ENCODE results near the gene AKIRIN2.
"Not testable (repeated sequence)": the region's sequence is repeated elsewhere in the genome, so short reads cannot be mapped to it uniquely, and the experiment has no call there.

AKIRIN2 gene

DNA sequence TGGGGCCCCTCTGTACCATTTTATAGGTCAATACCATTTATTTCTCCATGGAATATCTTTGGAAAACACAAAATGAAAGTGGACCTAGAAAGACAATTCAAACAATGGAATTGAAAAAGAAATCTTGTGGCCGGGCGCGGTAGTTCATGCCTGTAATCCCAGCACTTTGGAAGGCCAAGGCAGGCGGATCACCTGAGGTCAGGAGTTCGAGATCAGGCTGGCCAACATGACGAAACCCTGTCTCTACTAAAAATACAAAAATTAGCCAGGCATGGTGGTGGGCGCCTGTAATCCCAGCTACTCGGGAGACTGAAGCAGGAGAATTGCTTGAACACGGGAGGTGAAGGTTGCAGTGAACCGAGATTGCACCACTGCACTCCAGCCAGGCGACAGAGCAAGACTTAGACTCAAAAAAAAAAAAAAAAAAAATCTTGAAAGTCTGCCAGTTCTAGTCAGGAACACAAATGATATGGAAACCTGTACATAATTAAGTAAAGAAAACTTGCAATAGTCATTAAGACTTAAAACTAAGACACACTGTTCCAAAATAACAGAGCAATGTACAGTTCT lies 15.3 kb downstream of the AKIRIN2 start:
- not testable (repeated sequence) for DNase-seq

DNA sequence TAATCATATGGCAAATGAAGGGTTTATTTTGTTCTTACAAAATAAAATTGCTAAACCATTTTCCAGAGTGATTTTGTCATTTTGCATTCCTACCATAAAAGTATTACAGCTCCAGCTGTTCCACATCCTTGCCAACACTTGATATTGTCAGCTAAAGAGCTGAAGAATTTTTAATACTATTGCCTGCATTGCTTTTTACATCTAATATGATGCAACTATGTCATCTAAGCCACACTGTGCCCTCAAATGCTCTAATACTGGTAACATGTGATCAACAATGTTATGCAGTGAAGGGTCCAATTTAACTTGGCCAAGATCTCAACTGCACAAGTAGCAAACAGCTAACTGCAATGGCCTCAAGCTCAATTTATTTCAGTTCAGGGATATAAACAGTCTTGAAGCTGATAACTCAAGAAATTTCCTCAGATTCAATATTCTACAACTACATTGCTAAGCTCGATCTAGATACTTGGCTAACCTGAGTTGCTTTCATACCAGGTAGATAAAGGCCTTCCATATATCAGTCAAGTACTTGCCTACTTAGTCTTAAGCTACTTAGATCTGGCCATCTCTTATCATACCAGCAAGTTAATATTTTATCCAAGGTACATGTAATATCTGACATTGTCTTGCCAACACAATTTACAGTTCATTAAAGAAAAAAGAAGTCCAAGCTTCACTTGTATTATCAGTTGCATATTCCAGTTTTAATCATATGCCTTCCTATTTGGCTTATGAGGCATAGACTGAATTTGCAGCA lies 17.0 kb downstream of the AKIRIN2 start:
- no peak for DNase-seq

DNA sequence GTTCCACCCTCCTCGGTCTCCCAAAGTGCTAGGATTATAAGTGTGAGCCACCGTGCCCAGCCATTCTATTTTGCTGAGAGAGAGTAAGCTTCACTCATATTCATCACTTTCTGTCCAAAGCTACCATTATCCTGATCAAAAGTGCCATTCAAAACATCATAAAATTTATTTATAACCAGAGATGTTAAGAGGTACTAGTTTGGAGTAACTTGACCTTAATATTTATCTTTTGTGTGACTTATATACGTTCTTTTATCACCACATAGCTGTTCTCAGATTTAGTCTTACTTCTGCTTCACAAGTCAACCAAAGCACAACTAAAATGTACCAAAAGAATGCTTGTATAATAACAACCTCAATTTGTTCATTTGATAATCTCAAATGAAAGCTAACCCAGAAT lies 18.1 kb downstream of the AKIRIN2 start:
- no peak for DNase-seq

DNA sequence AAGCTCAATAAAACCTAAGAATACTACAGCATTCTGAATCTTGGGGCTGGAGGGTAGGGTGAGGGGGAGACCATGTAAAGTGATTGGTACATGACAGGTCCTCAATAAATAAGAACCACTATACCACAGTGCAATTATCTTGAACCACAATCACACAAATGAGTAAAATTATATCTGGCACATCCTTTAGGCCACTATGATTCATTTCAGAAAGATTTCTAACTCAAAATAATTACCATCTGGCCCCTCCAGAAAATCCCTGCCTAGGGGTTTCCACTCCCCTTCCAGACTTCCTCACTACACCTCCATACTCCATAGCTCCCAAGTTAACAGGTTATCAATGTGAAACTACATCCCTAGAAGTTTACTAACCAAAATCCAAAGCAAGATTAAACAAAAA lies 19.7 kb downstream of the AKIRIN2 start:
- no peak for DNase-seq

DNA sequence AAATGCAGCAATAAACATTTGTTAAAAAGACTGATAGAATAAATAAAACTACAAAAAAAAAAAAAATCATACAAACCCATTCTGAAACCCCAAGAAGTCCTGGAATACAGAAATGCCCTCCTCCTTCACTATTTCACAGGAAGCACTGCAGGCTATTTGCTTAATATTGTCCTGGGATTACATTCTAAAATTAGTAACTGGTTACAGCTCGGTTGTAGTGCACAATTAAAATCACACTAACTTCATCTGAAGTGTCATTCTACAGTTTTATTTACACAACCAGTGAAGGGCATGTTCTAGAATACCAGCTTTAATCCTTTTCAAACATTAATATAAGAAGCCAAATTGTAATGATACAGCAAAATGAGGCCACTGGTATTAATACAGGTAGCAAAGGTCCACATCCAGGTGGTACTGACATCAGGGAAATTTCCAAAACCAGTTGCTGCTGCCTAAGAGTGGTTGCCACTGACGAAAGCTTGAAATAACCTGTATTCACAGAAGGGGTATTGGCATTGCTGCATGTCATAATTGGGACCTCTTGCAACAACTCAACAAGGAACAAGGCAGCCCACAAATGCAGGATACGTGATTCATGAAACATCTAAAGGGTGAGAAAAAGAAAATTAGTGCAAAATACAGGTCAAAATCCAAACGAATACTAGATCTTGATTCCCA lies 26.9 kb downstream of the AKIRIN2 start:
- no peak for DNase-seq

DNA sequence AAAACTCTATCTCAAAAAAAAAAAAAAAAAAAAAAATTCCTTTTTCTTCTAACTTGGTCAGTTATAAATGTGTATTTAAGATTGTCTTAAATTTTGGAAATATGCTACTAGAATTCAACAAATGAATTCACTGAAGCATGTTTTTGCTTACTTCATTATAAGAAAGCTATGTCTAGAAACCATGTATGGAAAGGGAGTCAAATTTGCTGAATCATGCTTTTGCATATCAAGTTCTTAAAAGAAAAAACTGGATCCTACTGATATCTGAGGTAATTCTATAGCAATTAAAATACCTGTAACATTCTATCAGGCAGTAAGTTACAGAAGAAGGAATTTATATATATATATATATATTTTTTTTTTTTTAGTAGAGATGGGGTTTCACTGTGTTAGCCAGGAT lies 27.7 kb downstream of the AKIRIN2 start:
- no peak for DNase-seq

DNA sequence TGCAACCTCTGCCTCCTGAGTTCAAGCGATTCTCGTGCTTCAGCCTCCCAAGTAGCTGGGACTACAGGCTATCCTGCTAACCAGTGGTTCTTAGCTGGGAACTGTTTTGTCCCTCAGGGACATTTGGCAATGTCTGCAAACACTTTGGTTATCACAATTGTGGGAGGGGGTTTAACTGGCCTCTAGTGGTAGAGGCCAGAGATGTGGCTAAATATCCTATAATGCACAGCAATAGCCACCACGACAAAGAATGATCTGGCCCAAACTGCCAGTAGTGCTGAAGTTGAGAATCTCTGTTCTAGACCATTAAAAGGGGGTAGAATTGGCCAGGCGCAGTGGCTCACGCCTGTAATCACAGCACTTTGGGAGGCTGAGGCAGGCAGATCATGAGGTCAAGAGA lies 28.8 kb downstream of the AKIRIN2 start:
- no peak for DNase-seq

DNA sequence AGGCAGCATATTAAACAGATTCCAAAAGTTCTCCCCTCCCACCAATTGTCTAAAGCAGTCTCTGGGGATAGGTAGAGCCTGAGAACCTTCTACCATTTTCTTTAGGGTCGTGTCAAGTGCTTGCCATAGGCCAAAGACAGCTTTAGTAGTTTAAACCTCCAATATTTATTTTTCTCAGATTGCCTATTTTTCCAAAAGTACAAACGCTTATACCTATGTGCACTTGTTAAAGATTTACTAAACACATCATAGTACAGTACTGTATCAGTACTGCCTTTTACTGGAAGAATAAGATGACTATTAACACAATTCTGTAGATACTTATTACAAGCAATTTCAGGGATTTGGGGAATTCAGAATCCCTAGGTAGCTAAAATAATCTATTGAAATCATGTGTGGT lies 29.4 kb downstream of the AKIRIN2 start:
- DNase-seq, result no peak

DNA sequence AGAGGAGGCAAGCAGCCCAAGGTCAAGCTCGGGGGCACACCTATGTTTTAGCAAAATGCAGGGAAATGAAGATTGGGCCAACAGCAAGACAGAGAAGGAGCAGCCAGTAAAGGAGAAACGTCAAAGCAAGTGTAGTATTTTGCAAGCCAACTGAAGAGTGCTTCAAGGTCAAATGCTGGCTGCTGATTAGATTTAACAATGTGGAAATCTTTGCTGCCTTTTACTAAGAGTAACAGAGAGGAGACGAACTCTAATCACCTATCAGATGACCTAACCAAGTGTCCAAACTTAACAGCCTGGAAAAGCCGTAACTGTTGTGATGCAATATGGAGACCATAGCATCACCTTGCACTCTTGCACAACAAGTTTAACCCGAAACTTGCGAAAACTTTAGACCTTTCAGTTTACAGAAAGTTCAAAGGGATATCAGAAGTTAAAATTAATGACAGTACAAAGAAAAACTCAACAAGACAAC lies 30.4 kb downstream of the AKIRIN2 start:
- DNase-seq, result no peak

DNA sequence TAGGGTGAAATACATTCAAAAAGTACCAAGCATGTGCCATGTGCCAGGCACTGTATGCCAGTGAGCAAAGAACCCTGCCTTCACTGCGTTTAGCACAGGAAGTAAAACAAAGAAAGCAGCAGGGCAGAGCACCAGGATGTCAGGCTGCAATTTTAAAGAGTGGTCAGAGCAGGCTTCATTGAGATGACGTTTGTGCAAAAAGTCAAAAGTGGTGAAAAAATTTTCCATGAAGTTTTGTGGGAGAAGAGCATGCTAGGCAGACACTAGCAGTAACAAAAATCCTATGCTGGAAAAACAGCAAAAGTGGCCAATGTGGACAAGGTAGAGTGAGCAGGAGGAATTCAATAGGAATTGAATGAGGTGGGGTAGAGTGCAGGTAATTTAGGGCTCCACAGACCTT lies 31.3 kb downstream of the AKIRIN2 start:
- no peak for DNase-seq

DNA sequence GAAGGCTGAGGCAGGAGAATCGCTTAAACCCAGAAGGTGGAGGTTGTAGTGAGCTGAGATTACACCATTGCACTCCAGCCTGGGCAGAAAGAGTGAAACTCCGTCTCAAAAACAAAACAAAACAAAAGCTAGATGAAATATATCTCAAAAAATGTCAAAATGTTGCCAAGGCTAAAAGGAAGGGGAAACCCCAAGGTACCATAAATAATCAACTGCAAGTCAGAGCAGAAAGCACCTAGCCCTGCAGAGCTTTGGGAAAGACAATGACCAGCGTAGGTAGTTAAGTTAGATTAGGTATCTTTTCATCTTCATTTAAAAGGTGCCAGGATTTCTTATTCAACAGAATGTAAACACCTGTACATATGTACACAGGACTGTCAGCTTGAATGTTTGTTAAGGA lies 33.0 kb downstream of the AKIRIN2 start:
- DNase-seq, result no peak

DNA sequence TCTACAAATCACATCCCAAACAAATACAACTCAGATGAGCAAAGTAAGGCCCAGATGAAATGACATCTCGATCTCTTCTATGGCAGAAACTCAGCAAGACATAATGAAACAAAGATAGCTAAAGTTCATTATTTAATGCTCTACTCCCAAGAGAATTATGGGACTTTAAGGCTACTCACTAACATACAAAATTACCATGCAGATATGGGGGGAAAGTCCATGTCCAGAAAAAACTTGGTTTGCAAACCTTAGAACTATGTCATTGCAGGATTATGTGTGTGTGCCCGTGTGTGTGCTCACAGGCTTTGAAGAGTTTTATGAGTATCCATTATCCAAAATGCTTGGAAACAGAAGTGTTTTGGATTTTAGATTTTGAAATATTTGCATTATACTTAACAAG lies 34.0 kb downstream of the AKIRIN2 start:
- DNase-seq, result no peak

DNA sequence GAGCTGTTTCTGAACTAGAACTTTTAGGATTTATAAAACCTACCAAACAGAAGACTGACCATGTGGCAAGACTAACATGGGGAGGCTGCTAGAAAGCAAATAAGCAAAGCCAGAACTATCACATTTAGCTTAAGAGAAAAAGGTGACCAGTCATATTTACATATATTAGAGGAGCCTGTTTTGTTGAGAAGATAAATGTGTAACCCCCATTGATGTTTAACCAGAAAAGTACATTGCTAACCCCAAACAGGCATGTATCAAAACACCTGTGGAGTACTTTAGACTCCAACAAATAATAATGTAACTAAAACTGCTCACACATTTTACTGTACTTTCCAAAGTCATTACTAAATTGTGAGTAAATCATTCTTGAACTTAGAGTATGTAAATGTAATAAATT lies 35.0 kb downstream of the AKIRIN2 start:
- no peak for DNase-seq

DNA sequence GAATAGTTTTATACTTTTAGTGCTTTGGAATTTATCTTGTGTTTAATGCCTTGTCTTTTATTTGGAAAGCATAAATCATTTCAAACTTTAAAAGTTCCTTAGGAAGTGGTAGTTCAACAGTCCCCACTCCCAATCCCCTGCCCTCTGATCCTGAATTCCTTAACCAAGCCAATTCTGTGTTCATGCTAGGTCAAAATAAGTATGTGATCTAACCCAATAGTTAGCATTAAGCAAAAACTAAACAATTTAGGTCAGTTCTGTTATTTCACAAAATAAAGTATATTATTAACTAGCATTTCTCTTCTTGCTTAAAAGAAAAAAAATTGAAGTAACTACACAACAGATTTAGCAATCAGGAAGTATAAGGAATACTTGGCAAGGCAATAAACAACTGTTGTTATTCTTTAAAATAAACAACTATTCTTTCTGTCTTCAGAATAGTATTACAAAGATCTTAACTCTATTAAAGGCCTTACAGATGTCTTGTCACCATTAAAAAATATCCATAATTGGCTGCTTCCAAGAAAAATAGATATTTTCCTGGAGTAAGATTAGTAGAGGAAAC lies 37.0 kb downstream of the AKIRIN2 start:
- DNase-seq, result no peak

DNA sequence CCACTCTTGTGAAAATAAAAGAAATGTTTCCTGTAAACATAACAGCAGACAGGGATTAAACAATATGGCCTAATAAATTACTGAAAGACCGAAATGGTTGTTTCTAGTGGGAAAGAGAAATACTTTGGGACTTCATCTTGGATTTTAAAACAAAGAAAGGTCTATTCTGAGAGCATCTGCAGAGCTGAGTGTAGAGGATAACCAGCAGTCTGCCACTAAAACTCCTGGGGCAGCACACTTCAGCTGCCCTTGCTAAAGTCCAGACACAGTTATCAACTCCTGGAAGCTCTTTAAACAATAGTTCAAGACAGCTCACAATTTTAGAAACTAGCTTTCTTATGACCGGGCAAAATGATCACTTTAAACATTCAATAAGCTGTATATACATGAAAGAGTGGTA lies 38.6 kb downstream of the AKIRIN2 start:
- no peak for DNase-seq

DNA sequence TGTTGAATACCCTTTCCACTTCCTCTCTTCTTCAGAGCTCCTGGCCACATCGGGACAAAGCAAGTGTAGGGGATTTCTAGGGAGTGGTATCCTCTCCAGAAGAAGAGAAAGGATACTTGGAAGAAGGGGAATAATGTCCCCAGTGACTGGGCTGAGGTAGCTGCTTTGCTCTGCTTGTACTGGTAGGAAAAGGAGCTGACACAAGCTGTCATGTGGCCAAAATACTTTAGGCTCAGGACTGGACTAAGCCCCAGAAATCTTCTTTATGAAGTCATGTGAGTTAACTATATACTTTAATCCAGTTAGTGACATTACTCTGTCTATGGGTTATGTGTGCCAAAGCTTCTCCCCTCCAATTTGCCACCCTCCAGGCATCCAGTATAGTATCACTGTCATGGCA lies 40.5 kb downstream of the AKIRIN2 start:
- DNase-seq, result no peak

DNA sequence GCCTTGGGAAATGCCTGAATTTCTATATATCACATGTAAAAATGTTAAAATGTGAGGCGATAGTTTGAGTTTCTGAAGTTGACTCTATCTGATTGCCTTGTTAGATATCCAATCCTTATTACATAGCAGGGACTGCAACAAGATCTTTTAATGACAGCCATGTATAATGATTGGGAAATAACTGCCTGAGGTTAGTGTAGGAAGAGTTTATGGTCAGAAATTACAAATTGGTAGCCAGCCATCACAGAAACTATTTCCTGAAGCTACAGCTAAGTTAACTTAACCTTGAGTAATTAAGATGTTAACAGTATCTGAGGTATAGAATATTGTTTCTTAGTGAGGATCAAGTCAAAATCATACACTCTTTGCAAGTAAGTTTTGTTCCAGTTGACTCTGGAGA lies 41.0 kb downstream of the AKIRIN2 start:
- DNase-seq, result no peak

DNA sequence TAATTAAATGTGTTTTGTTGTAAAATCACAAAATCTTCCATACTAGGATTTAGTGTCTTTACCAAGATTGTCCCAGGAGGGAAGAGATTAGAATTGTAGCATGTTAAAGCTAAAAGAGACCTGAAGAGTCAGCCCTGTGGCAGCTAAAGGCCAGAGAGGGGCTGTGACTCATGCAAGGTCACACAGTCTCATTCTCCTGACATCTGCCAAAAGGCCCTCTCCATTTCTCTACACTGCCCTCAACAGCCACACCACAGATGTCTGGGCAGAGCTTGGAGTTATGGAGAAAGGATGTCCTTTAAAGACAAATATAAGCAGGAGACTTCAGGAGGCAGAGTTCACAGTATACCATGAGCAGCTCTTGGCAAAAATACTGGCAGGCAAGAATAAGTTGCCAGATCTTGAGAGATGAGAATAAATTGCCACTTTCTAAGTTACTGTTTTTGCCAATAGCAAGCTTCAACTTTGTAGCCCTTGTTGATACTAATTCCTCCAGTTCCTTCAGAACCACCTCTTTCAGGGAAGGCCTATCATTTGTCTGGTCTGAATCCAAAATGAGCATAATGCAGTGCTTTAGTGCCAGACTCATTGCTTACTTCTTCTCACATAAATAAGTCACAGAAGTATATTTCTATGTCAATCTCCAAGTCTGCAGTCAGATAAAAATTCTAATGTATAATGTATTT lies 41.7 kb downstream of the AKIRIN2 start:
- no peak for DNase-seq

DNA sequence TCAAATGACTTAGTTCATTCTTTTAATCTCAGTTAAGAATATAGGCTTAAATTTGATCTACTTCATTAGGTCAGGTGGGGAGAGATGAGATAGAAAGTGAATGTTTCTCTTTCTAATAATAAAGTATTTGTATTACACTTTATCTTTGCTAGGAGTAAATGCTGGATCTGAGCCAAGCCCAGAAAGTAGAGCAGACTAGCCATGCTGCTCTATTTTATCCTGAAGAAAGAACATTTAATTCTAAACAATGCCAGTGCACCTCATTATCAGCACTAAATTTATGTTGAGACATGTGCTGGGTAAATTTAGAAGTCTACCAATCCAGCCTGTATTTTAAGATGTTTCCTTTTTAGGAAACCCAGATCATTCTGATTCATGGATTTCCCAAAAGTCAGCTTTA lies 43.5 kb downstream of the AKIRIN2 start:
- no peak for DNase-seq

DNA sequence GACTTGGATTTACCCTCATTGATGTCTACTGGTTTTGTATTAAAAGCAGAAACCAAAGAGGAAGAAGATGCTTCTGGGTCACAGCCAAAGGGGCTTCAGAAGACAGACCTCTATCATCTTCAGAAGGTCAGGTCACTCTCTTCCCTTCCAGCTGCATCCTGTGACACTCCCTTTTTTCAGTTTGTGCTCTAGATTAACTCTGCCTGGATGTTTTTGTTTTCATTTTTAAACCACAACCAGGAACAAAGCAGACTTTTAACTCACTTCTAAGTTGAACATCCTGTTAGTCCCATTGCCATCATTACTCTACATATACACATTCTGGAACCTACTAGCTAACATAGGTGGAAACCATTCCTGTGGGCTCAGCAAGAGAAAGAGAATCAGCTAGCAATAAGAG lies 45.2 kb downstream of the AKIRIN2 start:
- no peak for DNase-seq

DNA sequence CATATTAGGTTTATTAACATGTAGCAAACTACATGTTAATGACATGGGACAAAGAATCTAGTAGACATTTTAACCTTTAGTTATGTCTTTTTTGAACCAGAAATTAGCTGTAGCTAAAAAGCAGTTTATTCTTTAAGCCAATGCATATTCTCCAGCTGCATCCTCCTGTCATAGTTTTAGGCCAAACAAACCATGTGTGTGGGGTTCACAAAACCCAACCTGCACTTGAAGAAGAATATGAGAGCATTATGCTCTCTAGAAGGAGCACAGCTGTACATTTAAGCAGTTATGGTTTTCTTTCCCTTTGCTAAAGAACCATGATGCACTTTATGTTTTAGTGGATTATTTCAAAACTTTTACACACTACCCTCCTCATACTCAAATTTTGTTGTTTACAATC lies 46.2 kb downstream of the AKIRIN2 start:
- DNase-seq, result no peak

DNA sequence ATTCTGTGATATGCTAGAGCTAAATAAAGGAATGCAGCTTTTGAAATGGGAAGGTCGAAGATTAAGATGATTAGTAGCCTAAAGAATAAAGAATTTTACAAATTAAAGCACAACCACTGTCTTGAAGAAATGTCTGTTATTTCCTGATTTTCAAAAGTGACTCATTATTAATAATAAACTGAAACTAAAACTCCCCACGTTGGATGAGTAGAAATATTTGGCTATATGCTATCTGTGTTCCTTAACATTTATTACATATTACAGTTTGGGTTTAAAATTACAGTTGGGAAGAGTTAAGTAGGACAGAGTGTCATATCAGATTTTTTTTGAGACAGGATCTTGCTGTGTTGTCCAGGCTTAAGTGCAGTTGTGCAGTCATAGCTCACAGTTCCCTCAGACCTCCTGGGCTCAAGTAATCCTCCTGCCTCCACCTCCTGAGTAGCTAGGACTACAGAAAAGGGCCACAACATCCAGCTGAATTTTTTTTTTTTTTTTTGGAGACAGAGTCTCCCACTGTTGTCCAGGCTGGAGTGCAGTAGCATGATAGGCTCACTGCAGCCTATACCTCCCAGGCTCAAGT lies 47.1 kb downstream of the AKIRIN2 start:
- DNase-seq, result no peak

DNA sequence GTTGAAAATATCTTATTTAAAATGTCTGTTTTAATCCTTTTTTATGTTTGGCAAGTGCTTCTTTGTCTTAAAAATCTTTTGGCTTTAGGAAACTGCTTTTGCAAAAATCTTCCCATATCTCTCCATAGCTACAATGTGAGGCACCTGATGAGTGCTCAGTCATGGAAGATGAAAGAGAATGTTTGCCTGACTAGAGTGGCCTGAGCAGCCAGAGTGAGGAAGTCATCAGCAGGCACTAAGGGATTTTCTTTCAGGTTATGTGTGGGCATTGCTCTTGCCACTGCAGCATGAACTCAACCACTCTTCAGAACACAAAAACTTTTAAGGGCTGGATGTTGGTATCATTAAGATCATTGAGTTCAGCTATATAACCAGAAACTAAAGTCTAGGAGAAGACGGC lies 47.9 kb downstream of the AKIRIN2 start:
- no peak for DNase-seq
